Measurements from ENCODE around the gene CATSPER3. TPM values are rescaled to one million over a fixed set of nuclear protein-coding genes. Genes with fewer than 3 reads are reported as not detected.

Gene CATSPER3
- total and polyA plus RNA-seq, 2 of the 13 experiments (the other 11 are each of a cell fraction or from before 2014, with no cell fraction given) = 0.33 to 0.37 TPM

DNA sequence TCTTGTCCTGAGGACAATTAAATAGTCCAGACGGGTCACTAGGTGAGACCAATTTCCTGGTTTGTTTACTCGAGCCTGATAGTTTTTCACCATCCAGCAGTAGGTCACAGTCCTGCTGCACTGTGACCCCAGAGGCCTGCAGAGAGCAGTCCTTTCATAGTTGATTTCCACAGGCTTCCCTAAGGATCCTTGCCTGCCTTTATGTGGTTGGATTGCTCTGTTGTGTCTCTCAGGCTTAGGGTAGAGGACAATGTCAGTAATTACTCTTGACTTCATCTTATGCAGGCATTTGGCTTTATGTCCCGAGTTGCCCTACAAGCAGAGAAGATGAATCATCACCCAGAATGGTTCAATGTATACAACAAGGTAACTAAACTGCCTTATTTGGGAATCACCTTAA is 9.0 kb upstream of the CATSPER3 start (continued):
- TF ChIP-seq, protein P1, sequence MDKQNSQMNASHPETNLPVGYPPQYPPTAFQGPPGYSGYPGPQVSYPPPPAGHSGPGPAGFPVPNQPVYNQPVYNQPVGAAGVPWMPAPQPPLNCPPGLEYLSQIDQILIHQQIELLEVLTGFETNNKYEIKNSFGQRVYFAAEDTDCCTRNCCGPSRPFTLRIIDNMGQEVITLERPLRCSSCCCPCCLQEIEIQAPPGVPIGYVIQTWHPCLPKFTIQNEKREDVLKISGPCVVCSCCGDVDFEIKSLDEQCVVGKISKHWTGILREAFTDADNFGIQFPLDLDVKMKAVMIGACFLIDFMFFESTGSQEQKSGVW (CRISPR knock-in tag; IDR thresholded peaks at IDR 0.05; ENCODE audit: borderline replicate concordance) = no peak
- TF ChIP-seq MIER2 (CRISPR knock-in tag; IDR thresholded peaks at IDR 0.05) = no peak
- no peak for TF ChIP-seq ZSCAN20 (CRISPR knock-in tag; IDR thresholded peaks at IDR 0.05; ENCODE audit: borderline replicate concordance)
- TF ChIP-seq, protein P2, sequence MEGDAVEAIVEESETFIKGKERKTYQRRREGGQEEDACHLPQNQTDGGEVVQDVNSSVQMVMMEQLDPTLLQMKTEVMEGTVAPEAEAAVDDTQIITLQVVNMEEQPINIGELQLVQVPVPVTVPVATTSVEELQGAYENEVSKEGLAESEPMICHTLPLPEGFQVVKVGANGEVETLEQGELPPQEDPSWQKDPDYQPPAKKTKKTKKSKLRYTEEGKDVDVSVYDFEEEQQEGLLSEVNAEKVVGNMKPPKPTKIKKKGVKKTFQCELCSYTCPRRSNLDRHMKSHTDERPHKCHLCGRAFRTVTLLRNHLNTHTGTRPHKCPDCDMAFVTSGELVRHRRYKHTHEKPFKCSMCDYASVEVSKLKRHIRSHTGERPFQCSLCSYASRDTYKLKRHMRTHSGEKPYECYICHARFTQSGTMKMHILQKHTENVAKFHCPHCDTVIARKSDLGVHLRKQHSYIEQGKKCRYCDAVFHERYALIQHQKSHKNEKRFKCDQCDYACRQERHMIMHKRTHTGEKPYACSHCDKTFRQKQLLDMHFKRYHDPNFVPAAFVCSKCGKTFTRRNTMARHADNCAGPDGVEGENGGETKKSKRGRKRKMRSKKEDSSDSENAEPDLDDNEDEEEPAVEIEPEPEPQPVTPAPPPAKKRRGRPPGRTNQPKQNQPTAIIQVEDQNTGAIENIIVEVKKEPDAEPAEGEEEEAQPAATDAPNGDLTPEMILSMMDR (CRISPR knock-in tag; IDR thresholded peaks at IDR 0.05) = peak; percentile 59
- TF ChIP-seq SIX4 (CRISPR knock-in tag; IDR thresholded peaks at IDR 0.05) = no peak
- TF ChIP-seq, protein P3, sequence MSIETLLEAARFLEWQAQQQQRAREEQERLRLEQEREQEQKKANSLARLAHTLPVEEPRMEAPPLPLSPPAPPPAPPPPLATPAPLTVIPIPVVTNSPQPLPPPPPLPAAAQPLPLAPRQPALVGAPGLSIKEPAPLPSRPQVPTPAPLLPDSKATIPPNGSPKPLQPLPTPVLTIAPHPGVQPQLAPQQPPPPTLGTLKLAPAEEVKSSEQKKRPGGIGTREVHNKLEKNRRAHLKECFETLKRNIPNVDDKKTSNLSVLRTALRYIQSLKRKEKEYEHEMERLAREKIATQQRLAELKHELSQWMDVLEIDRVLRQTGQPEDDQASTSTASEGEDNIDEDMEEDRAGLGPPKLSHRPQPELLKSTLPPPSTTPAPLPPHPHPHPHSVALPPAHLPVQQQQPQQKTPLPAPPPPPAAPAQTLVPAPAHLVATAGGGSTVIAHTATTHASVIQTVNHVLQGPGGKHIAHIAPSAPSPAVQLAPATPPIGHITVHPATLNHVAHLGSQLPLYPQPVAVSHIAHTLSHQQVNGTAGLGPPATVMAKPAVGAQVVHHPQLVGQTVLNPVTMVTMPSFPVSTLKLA (IDR thresholded peaks at IDR 0.05) = no peak
- TF ChIP-seq ZNF850 (CRISPR knock-in tag; conservative IDR thresholded peaks at IDR 0.05) = no peak
- TF ChIP-seq ZNF891 (CRISPR knock-in tag; IDR thresholded peaks at IDR 0.05) = no peak
- TF ChIP-seq, protein P4, sequence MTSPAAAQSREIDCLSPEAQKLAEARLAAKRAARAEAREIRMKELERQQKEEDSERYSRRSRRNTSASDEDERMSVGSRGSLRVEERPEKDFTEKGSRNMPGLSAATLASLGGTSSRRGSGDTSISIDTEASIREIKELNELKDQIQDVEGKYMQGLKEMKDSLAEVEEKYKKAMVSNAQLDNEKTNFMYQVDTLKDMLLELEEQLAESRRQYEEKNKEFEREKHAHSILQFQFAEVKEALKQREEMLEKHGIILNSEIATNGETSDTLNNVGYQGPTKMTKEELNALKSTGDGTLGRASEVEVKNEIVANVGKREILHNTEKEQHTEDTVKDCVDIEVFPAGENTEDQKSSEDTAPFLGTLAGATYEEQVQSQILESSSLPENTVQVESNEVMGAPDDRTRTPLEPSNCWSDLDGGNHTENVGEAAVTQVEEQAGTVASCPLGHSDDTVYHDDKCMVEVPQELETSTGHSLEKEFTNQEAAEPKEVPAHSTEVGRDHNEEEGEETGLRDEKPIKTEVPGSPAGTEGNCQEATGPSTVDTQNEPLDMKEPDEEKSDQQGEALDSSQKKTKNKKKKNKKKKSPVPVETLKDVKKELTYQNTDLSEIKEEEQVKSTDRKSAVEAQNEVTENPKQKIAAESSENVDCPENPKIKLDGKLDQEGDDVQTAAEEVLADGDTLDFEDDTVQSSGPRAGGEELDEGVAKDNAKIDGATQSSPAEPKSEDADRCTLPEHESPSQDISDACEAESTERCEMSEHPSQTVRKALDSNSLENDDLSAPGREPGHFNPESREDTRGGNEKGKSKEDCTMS (CRISPR knock-in tag; conservative IDR thresholded peaks at IDR 0.05) = no peak
- 0 out of 2 replicates have a peak, but pooled peaks have one; percentile 26 for TF ChIP-seq NCOR1 (IDR thresholded peaks at IDR 0.05; ENCODE audit: borderline replicate concordance, low read length)
- TF ChIP-seq BCL6 (CRISPR knock-in tag; IDR thresholded peaks at IDR 0.05) = peak; percentile 64; the same call in 1 of the 2 replicates
- no peak for TF ChIP-seq TCF7 (IDR thresholded peaks at IDR 0.05; ENCODE audit: low read depth)
- TF ChIP-seq, protein P5, sequence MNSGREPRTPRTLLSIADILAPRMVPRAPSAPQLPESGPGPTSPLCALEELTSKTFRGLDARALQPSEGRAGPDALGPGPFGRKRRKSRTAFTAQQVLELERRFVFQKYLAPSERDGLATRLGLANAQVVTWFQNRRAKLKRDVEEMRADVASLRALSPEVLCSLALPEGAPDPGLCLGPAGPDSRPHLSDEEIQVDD (CRISPR knock-in tag; IDR thresholded peaks at IDR 0.05; ENCODE audit: borderline replicate concordance) = no peak
- no peak for TF ChIP-seq SIN3B (IDR thresholded peaks at IDR 0.05; ENCODE audit: low read length)
- TF ChIP-seq ZMYM4 (CRISPR knock-in tag; IDR thresholded peaks at IDR 0.05) = no peak
- no peak for TF ChIP-seq PHB2 (IDR thresholded peaks at IDR 0.05; ENCODE audit: partially characterized antibody)
- no peak for TF ChIP-seq SSRP1 (CRISPR knock-in tag; IDR thresholded peaks at IDR 0.05)
- TF ChIP-seq RXRA (CRISPR knock-in tag; IDR thresholded peaks at IDR 0.05) = no peak
- no peak for TF ChIP-seq HCFC1 (IDR thresholded peaks at IDR 0.05; ENCODE audit: low read depth, low read length)
- peak; percentile 67 for TF ChIP-seq HNF4A (CRISPR knock-in tag; IDR thresholded peaks at IDR 0.05)
